Measurements from ENCODE around the gene OPCML. TPM values are rescaled to one million over a fixed set of nuclear protein-coding genes. Genes with fewer than 3 reads are reported as not detected.

OPCML gene
- total RNA-seq, 5 donors from 2014 or later (not counting 1 experiment from before 2014, with no cell fraction given): not detected

- Mint-ChIP-seq H3K27me3 (peaks cover 0 to 6% of the 10 kb centered on the region in 2 donors), H3K9me3 (peaks cover 0 to 7% (median 0%) of the 10 kb centered on the region in 3 donors), H3K36me3 (no peaks in the 10 kb centered on the region), H3K4me1 (no peaks in the 10 kb centered on the region), H3K4me3 (no peak overlapping the region), H3K27ac (no peak overlapping the region)
- H3K36me3 ChIP-seq (ENCODE audit: control insufficient read depth in 2 of 2, extremely low read depth in 1 of 2, insufficient read depth in 1 of 2, low read length in 1 of 2): no peaks in the 10 kb centered on the region
- H3K27ac ChIP-seq (ENCODE audit: low read length): no peak overlapping the region
- H3K4me3 ChIP-seq (ENCODE audit: control insufficient read depth in 1 of 2, extremely low read depth in 1 of 2, low read length in 1 of 2): no peak overlapping the region
- no peak for ATAC-seq (replicated peaks in 1 of 4)
- no peak for DNase-seq
- no peaks in the 10 kb centered on the region for H3K27me3 ChIP-seq (replicated peaks in 1 of 2; ENCODE audit: control insufficient read depth in 2 of 2, extremely low read depth in 1 of 2, insufficient read depth in 2 of 2, low read length in 1 of 2)
- 89% methylated on average over 1 of the region's 2 CpGs for WGBS (ENCODE audit: insufficient coverage)
- ChIA-PET CTCF (no interaction called here), POLR2A (no interaction called here)
- no peaks in the 10 kb centered on the region for H3K9me3 ChIP-seq
- no peaks in the 10 kb centered on the region for H3K4me1 ChIP-seq (ENCODE audit: control insufficient read depth in 1 of 2, extremely low read depth in 1 of 2, insufficient read depth in 2 of 2, low read length in 2 of 2)
Measured at GRCh38 chr11:133521502-133521901, 10.8 kb downstream of the OPCML start.

- Histone ChIP-seq H3K4me1 (ENCODE audit: control insufficient read depth in 1 of 2, extremely low read depth in 1 of 2, insufficient read depth in 2 of 2, low read length in 2 of 2) (no peaks in the 10 kb centered on the region), H3K27me3 (replicated peaks in 1 of 2; ENCODE audit: control insufficient read depth in 2 of 2, extremely low read depth in 1 of 2, insufficient read depth in 2 of 2, low read length in 1 of 2) (no peaks in the 10 kb centered on the region), H3K36me3 (ENCODE audit: control insufficient read depth in 2 of 2, extremely low read depth in 1 of 2, insufficient read depth in 1 of 2, low read length in 1 of 2) (no peaks in the 10 kb centered on the region), H3K4me3 (ENCODE audit: control insufficient read depth in 1 of 2, extremely low read depth in 1 of 2, low read length in 1 of 2) (no peak overlapping the region), H3K27ac (ENCODE audit: low read length) (no peak overlapping the region), H3K9me3 (no peaks in the 10 kb centered on the region)
- Mint-ChIP-seq H3K27me3 (peaks cover 0 to 6% of the 10 kb centered on the region in 2 donors), H3K9me3 (peaks cover 0 to 7% (median 0%) of the 10 kb centered on the region in 3 donors), H3K27ac (no peak overlapping the region), H3K4me3 (no peak overlapping the region), H3K36me3 (no peaks in the 10 kb centered on the region), H3K4me1 (no peaks in the 10 kb centered on the region)
- ChIA-PET CTCF (no interaction called here), POLR2A (no interaction called here)
- DNase-seq (no peak), ATAC-seq (replicated peaks in 1 of 4) (no peak)
- 75% methylated on average over 6 of the region's 7 CpGs for WGBS (ENCODE audit: insufficient coverage)
Measured at GRCh38 chr11:133520707-133521106, 11.6 kb downstream of the OPCML start.

- Histone ChIP-seq H3K4me1 (ENCODE audit: control insufficient read depth in 1 of 2, extremely low read depth in 1 of 2, insufficient read depth in 2 of 2, low read length in 2 of 2) (no peaks in the 10 kb centered on the region), H3K27ac (ENCODE audit: low read length) (no peak overlapping the region), H3K27me3 (replicated peaks in 1 of 2; ENCODE audit: control insufficient read depth in 2 of 2, extremely low read depth in 1 of 2, insufficient read depth in 2 of 2, low read length in 1 of 2) (no peaks in the 10 kb centered on the region), H3K9me3 (no peaks in the 10 kb centered on the region), H3K36me3 (ENCODE audit: control insufficient read depth in 2 of 2, extremely low read depth in 1 of 2, insufficient read depth in 1 of 2, low read length in 1 of 2) (no peaks in the 10 kb centered on the region), H3K4me3 (ENCODE audit: control insufficient read depth in 1 of 2, extremely low read depth in 1 of 2, low read length in 1 of 2) (no peak overlapping the region)
- 100% methylated on average over 1 of the region's 3 CpGs for WGBS (ENCODE audit: insufficient coverage)
- no peaks in the 10 kb centered on the region for H3K4me1 Mint-ChIP-seq
- CTCF ChIA-PET: no interaction called here
- POLR2A ChIA-PET: no interaction called here
- ATAC-seq (replicated peaks in 1 of 4): no peak
- no peak overlapping the region for H3K27ac Mint-ChIP-seq
- DNase-seq: no peak
- H3K9me3 Mint-ChIP-seq: peaks cover 0 to 7% (median 0%) of the 10 kb centered on the region in 3 donors
- no peak overlapping the region for H3K4me3 Mint-ChIP-seq
- peaks cover 0 to 6% of the 10 kb centered on the region in 2 donors for H3K27me3 Mint-ChIP-seq
- no peaks in the 10 kb centered on the region for H3K36me3 Mint-ChIP-seq
Measured at GRCh38 chr11:133519560-133519959, 12.7 kb downstream of the OPCML start.

- CTCF ChIA-PET: no interaction called here
- POLR2A ChIA-PET: no interaction called here
- Histone ChIP-seq H3K36me3 (ENCODE audit: control insufficient read depth in 2 of 2, extremely low read depth in 1 of 2, insufficient read depth in 1 of 2, low read length in 1 of 2) (no peaks in the 10 kb centered on the region), H3K4me1 (ENCODE audit: control insufficient read depth in 1 of 2, extremely low read depth in 1 of 2, insufficient read depth in 2 of 2, low read length in 2 of 2) (no peaks in the 10 kb centered on the region), H3K27me3 (replicated peaks in 1 of 2; ENCODE audit: control insufficient read depth in 2 of 2, extremely low read depth in 1 of 2, insufficient read depth in 2 of 2, low read length in 1 of 2) (no peaks in the 10 kb centered on the region), H3K27ac (ENCODE audit: low read length) (no peak overlapping the region), H3K4me3 (ENCODE audit: control insufficient read depth in 1 of 2, extremely low read depth in 1 of 2, low read length in 1 of 2) (no peak overlapping the region), H3K9me3 (no peaks in the 10 kb centered on the region)
- Mint-ChIP-seq H3K4me3 (no peak overlapping the region), H3K36me3 (no peaks in the 10 kb centered on the region), H3K27ac (no peak overlapping the region), H3K4me1 (no peaks in the 10 kb centered on the region), H3K9me3 (peaks cover 0 to 7% (median 0%) of the 10 kb centered on the region in 3 donors), H3K27me3 (peaks cover 0 to 6% of the 10 kb centered on the region in 2 donors)
- ATAC-seq (replicated peaks in 1 of 4) (no peak), DNase-seq (no peak)
- 87% methylated on average over 6 of the region's 7 CpGs for WGBS (ENCODE audit: insufficient coverage)
Measured at GRCh38 chr11:133518702-133519264, 13.5 kb downstream of the OPCML start.

- peaks cover 0 to 6% of the 10 kb centered on the region in 2 donors for H3K27me3 Mint-ChIP-seq
- 88% methylated on average over 5 of the region's 8 CpGs for WGBS (ENCODE audit: insufficient coverage)
- no peaks in the 10 kb centered on the region for H3K4me1 Mint-ChIP-seq
Measured at GRCh38 chr11:133516845-133517244, 15.5 kb downstream of the OPCML start.

GRCh38 chr11:133515107-133515506 lies 17.2 kb downstream of the OPCML start:
- DNase-seq (no peak), ATAC-seq (replicated peaks in 1 of 4) (no peak)
- peaks cover 0 to 6% of the 10 kb centered on the region in 2 donors for H3K27me3 Mint-ChIP-seq
- Histone ChIP-seq H3K36me3 (ENCODE audit: control insufficient read depth in 2 of 2, extremely low read depth in 1 of 2, insufficient read depth in 1 of 2, low read length in 1 of 2) (no peaks in the 10 kb centered on the region), H3K27ac (ENCODE audit: low read length) (no peak overlapping the region), H3K4me1 (ENCODE audit: control insufficient read depth in 1 of 2, extremely low read depth in 1 of 2, insufficient read depth in 2 of 2, low read length in 2 of 2) (no peaks in the 10 kb centered on the region), H3K27me3 (replicated peaks in 1 of 2; ENCODE audit: control insufficient read depth in 2 of 2, extremely low read depth in 1 of 2, insufficient read depth in 2 of 2, low read length in 1 of 2) (no peaks in the 10 kb centered on the region), H3K9me3 (no peaks in the 10 kb centered on the region), H3K4me3 (ENCODE audit: control insufficient read depth in 1 of 2, extremely low read depth in 1 of 2, low read length in 1 of 2) (no peak overlapping the region)
- ChIA-PET POLR2A (no interaction called here), CTCF (interaction anchor here in 1 of 2 donors (0.6 kb wide), 1 partner anchor 546 kb away, joined by 3 read pairs; no protein-coding TSS in a partner anchor)
- no peak overlapping the region for H3K27ac Mint-ChIP-seq
- H3K36me3 Mint-ChIP-seq: no peaks in the 10 kb centered on the region
- no CpG with 5 or more reads among the region's 2 CpGs for WGBS (ENCODE audit: insufficient coverage)
- peaks cover 0 to 27% (median 0%) of the 10 kb centered on the region in 3 donors for H3K9me3 Mint-ChIP-seq
- H3K4me3 Mint-ChIP-seq: no peak overlapping the region
- no peaks in the 10 kb centered on the region for H3K4me1 Mint-ChIP-seq

More at GRCh38 chr11:133516845-133517244, 15.5 kb downstream of the OPCML start:
- Histone ChIP-seq H3K36me3 (ENCODE audit: control insufficient read depth in 2 of 2, extremely low read depth in 1 of 2, insufficient read depth in 1 of 2, low read length in 1 of 2) (no peaks in the 10 kb centered on the region), H3K27ac (ENCODE audit: low read length) (no peak overlapping the region), H3K27me3 (replicated peaks in 1 of 2; ENCODE audit: control insufficient read depth in 2 of 2, extremely low read depth in 1 of 2, insufficient read depth in 2 of 2, low read length in 1 of 2) (no peaks in the 10 kb centered on the region), H3K4me1 (ENCODE audit: control insufficient read depth in 1 of 2, extremely low read depth in 1 of 2, insufficient read depth in 2 of 2, low read length in 2 of 2) (no peaks in the 10 kb centered on the region), H3K4me3 (ENCODE audit: control insufficient read depth in 1 of 2, extremely low read depth in 1 of 2, low read length in 1 of 2) (no peak overlapping the region), H3K9me3 (no peaks in the 10 kb centered on the region)
- ATAC-seq (replicated peaks in 1 of 4) (no peak), DNase-seq (no peak)
- ChIA-PET POLR2A (no interaction called here), CTCF (no interaction called here)
- Mint-ChIP-seq H3K36me3 (no peaks in the 10 kb centered on the region), H3K9me3 (peaks cover 0 to 16% (median 0%) of the 10 kb centered on the region in 3 donors), H3K27ac (no peak overlapping the region), H3K4me3 (no peak overlapping the region)
